RCC 7860 (cell line): ENCODE data around the gene PEMT.

Source experiments
- DNase-seq: peaks from one replicate; pipeline ENCODE4 v3.0.0-alpha.2; 2015; ENCODE audit warnings: low spot score
- FAIRE-seq: peaks from 2 replicates; lab custom pipeline; 2012; peaks lifted over from hg19 to GRCh38; lab: Jason Lieb, UNC

Gene PEMT

GRCh38 chr17:17605083-17605728 lies 13.7 kb upstream of the PEMT start:
- DNase-seq = no peak
- FAIRE-seq = no peak

GRCh38 chr17:17603895-17604225 lies 12.4 kb upstream of the PEMT start:
- FAIRE-seq (no peak), DNase-seq (no peak)

- FAIRE-seq (no peak), DNase-seq (no peak)
These were observed 11.8 kb upstream of the PEMT start for GRCh38 chr17:17603178-17603894.

- FAIRE-seq (no peak), DNase-seq (no peak)
These were observed 8.5 kb upstream of the PEMT start for GRCh38 chr17:17599965-17600364.

GRCh38 chr17:17598003-17598402 lies 6.5 kb upstream of the PEMT start:
- DNase-seq = no peak
- FAIRE-seq = no peak

- no peak for FAIRE-seq
- DNase-seq = no peak
These were observed 4.2 kb upstream of the PEMT start for GRCh38 chr17:17595755-17596154.

GRCh38 chr17:17593222-17593620 lies 1.7 kb upstream of the PEMT start:
- FAIRE-seq = no peak

GRCh38 chr17:17590883-17591354 lies 589 bp downstream of the PEMT start:
- FAIRE-seq (no peak), DNase-seq (no peak)

More at GRCh38 chr17:17593222-17593620, 1.7 kb upstream of the PEMT start:
- DNase-seq = no peak

GRCh38 chr17:17590141-17590751 lies 1.3 kb downstream of the PEMT start:
- DNase-seq (no peak), FAIRE-seq (no peak)

GRCh38 chr17:17587614-17588337 lies 3.7 kb downstream of the PEMT start:
- FAIRE-seq (no peak), DNase-seq (no peak)

- FAIRE-seq (no peak), DNase-seq (no peak)
These were observed 9.1 kb downstream of the PEMT start for GRCh38 chr17:17582372-17582771.

- FAIRE-seq (no peak), DNase-seq (no peak)
These were observed 10.0 kb downstream of the PEMT start for GRCh38 chr17:17581509-17581908.

GRCh38 chr17:17580662-17581470 lies 10.6 kb downstream of the PEMT start:
- FAIRE-seq (no peak), DNase-seq (no peak)

GRCh38 chr17:17579691-17580090 lies 11.8 kb downstream of the PEMT start:
- FAIRE-seq = no peak
- DNase-seq = no peak

- DNase-seq (no peak), FAIRE-seq (no peak)
These were observed 14.1 kb downstream of the PEMT start for GRCh38 chr17:17577373-17577772.

GRCh38 chr17:17576772-17577234 lies 14.7 kb downstream of the PEMT start:
- DNase-seq (no peak), FAIRE-seq (no peak)

GRCh38 chr17:17575360-17576251 lies 15.9 kb downstream of the PEMT start:
- DNase-seq = no peak
- no peak for FAIRE-seq

GRCh38 chr17:17573912-17574311 lies 17.6 kb downstream of the PEMT start:
- no peak for FAIRE-seq
- no peak for DNase-seq

GRCh38 chr17:17572010-17572785 lies 19.3 kb downstream of the PEMT start:
- DNase-seq (no peak), FAIRE-seq (no peak)
